ENCODE results near the gene NOM1.

The NOM1 gene

GRCh38 chr7:157016352-157017041 lies 67.0 kb downstream of the NOM1 start:
- DNase-seq: no peak

GRCh38 chr7:157017149-157017548 lies 67.6 kb downstream of the NOM1 start:
- DNase-seq: no peak

DNA sequence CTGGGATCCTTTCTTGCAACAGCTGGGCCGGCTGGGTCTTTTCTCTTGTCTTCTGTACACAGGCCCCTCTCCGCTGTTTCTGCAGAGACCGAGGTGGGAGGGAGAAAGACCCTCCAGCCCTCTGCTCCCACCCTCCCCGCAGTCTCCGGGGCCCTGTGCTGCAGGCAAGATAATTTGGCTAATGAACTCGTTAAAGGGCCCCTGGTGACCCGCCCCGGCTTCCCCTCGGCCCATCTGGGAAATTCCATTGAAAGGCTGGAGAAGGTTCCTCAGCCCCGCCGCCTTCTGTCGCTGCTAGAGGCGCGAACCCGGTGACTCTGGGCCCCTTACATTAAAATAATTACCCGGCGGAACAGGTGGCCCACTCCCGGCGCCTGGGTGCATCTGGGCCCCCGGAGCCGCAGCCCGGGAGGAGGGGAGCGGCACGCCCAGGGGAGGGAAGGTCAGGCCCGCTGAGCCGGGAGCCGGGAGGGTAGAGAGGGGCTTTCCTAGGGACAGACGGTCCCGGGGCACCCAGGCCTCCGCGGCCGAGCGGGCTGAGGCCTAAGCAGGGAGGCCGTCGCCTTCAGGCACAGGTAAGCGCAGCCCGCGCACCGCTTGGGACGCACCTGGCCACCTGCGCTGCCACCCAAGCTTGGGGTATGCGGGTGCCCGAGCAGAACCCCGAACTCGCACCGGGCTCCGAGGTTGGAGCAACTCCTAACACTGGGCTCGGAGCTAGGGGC lies 68.3 kb downstream of the NOM1 start:
- DNase-seq: no peak

GRCh38 chr7:157018328-157018996 lies 69.0 kb downstream of the NOM1 start:
- no peak for DNase-seq

- no peak for DNase-seq
Measured at GRCh38 chr7:157018997-157019608, 69.6 kb downstream of the NOM1 start.

- DNase-seq: no peak
Measured at GRCh38 chr7:157019718-157020451, 70.4 kb downstream of the NOM1 start.

- no peak for DNase-seq
Measured at GRCh38 chr7:157020514-157021070, 71.1 kb downstream of the NOM1 start.

- no peak for DNase-seq
Measured at GRCh38 chr7:157021071-157021870, 71.8 kb downstream of the NOM1 start.

DNA sequence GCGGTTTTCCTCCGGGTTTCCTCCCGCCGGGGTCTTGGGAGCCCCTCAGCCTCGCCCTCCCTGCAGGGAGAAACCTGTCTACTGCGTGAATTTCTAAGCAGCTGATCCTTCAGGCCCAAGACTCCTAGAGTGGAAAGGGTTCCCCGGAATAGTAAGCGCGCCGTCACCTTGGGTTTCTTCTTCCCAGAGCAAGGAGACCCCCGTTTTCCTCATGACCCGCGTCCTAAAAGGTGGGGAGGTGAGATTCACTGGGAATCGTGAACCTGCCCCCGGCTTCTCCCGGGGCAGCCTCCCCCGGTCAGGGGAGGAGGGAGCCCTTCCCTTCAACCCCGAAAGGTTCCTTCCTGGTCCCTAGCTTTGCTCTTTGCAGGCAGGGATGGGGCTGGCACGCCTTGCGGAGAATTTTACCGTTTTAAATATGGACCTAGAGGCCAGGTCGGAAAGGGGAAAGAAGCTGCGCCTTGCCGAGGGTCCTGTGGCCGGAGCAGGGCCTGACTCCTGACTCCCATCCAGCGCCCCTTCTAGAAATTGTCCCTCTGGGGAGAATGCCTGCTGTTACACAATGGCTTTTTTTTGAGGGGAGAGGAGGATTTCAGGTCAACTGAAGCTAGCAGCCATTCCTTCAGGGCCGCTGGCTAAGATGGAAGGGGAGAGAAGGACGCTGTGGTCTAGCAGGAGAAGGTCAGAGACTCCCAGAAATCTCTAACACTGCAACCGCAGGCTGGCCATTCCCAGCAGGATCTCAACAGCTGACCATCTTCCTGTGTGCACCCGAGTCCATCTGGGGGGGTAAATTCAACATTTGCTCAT lies 72.6 kb downstream of the NOM1 start:
- DNase-seq: no peak
